Thoracic aorta (tissue), 2 donors: ENCODE measurements around the gene PRR36. TPM values are rescaled to one million over a fixed set of nuclear protein-coding genes. Genes with fewer than 3 reads are reported as not detected.

ENCODE experiments used
- ATAC-seq: fragments of 150-250 bp; one replicate; pipeline ENCODE4 v1.8.0; 2017; ENCODE audit warnings: low read depth; ENCODE audit not compliant: insufficient number of reproducible peaks, low FRiP score
- DNase-seq: peaks from one replicate; pipeline ENCODE4 v3.0.0-alpha.2; 2020; ENCODE audit warnings: low spot score
- H3K27ac ChIP-seq, 2 donors: fragments of 200-600 bp; sonication (generic); 1 replicate in 1 of 2; 2 replicates in 1 of 2; pipeline ENCODE4 v1.5.1; 2016; ENCODE audit warnings: mild to moderate bottlenecking in 2 of 2, moderate library complexity in 2 of 2
- H3K27me3 ChIP-seq: fragments of 200-600 bp; sonication (generic); replicated peaks from 2 replicates; pipeline ENCODE4 v1.6.0; 2016; ENCODE audit warnings: mild to moderate bottlenecking; ENCODE audit not compliant: insufficient read depth
- H3K36me3 ChIP-seq: fragments of 200-600 bp; sonication (generic); one replicate; pipeline ENCODE4 v1.5.1; 2016
- H3K4me1 ChIP-seq, 2 donors: fragments of 200-600 bp; sonication (generic); 1 replicate in 1 of 2; 2 replicates in 1 of 2; pipeline versions ENCODE4 v1.5.1 to v1.6.0; 2016; ENCODE audit warnings: low read depth in 2 of 2, mild to moderate bottlenecking in 1 of 2; ENCODE audit not compliant: control insufficient read depth in 1 of 2
- H3K4me3 ChIP-seq: fragments of 200-600 bp; sonication (generic); 2 replicates; pipeline ENCODE4 v1.5.1; 2016; ENCODE audit warnings: mild to moderate bottlenecking
- H3K9me3 ChIP-seq: fragments of 200-600 bp; sonication (generic); 2 replicates; pipeline ENCODE4 v1.5.1; 2016
- total RNA-seq, 2 donors: library from RNA; depleted of rRNA; stranded (reverse); fragments of >200 nt; gene quantifications; one replicate each; pipeline versions ENCODE4 v1.1.0 to v1.2.3, GENCODE V29; 2016
- TF ChIP-seq, protein P1 (sequence below): fragments of 200-600 bp; sonication (generic); IDR thresholded peaks from one replicate; pipeline ENCODE4 v1.5.1; 2019; ENCODE audit warnings: antibody characterized with exemption

Gene PRR36
- total RNA-seq, 2 donors from 2014 or later = not detected

- DNase-seq (no peak), ATAC-seq (no peak)
- H3K36me3 ChIP-seq = no peaks in the 10 kb centered on the region
- no peak overlapping the region for H3K4me3 ChIP-seq
- TF ChIP-seq, protein P1, sequence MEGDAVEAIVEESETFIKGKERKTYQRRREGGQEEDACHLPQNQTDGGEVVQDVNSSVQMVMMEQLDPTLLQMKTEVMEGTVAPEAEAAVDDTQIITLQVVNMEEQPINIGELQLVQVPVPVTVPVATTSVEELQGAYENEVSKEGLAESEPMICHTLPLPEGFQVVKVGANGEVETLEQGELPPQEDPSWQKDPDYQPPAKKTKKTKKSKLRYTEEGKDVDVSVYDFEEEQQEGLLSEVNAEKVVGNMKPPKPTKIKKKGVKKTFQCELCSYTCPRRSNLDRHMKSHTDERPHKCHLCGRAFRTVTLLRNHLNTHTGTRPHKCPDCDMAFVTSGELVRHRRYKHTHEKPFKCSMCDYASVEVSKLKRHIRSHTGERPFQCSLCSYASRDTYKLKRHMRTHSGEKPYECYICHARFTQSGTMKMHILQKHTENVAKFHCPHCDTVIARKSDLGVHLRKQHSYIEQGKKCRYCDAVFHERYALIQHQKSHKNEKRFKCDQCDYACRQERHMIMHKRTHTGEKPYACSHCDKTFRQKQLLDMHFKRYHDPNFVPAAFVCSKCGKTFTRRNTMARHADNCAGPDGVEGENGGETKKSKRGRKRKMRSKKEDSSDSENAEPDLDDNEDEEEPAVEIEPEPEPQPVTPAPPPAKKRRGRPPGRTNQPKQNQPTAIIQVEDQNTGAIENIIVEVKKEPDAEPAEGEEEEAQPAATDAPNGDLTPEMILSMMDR = no peak
- no peak overlapping the region for H3K27ac ChIP-seq
- H3K27me3 ChIP-seq = no peaks in the 10 kb centered on the region
- peaks cover 0 to 2% of the 10 kb centered on the region in 2 donors for H3K4me1 ChIP-seq
- H3K9me3 ChIP-seq = no peaks in the 10 kb centered on the region
These were observed 50.4 kb downstream of the PRR36 start for GRCh38 chr19:7823686-7824301.

GRCh38 chr19:7822910-7823515, 51.2 kb downstream of the PRR36 start:
- Histone ChIP-seq H3K36me3 (no peaks in the 10 kb centered on the region), H3K27ac (no peak overlapping the region), H3K4me1 (no peaks in the 10 kb centered on the region), H3K4me3 (no peak overlapping the region), H3K9me3 (no peaks in the 10 kb centered on the region), H3K27me3 (no peaks in the 10 kb centered on the region)
- TF ChIP-seq, protein P1 = no peak
- DNase-seq (no peak), ATAC-seq (no peak)

DNA sequence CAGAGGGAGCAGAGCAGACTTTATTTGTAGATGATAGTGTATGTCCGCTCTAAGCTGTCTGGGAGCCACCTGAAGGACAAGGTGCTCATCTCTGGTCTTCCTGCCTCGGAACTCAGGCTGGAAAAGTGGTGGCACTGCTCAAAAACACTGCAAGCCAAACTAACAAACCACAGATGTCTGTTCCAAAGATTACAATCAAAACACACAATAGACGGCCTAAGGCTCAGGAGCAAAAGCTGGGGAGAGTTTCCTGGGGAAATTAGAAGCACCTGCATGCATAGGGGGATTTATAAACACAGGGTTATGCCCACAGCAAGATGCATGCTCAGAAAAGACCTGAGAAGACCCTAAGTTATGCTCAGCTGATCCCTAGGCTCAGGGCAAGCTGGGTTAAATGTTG, 53.6 kb downstream of the PRR36 start:
- Histone ChIP-seq H3K4me3 (no peak overlapping the region), H3K4me1 (no peaks in the 10 kb centered on the region), H3K9me3 (peaks cover 3% of the 10 kb centered on the region), H3K27me3 (no peaks in the 10 kb centered on the region), H3K27ac (no peak overlapping the region), H3K36me3 (no peaks in the 10 kb centered on the region)
- TF ChIP-seq, protein P1 = no peak
- ATAC-seq (no peak), DNase-seq (no peak)

GRCh38 chr19:7819337-7819736, 54.9 kb downstream of the PRR36 start:
- DNase-seq (no peak), ATAC-seq (no peak)
- Histone ChIP-seq H3K4me1 (no peaks in the 10 kb centered on the region), H3K4me3 (no peak overlapping the region), H3K27ac (no peak overlapping the region), H3K36me3 (no peaks in the 10 kb centered on the region), H3K9me3 (peaks cover 3% of the 10 kb centered on the region), H3K27me3 (no peaks in the 10 kb centered on the region)
- TF ChIP-seq, protein P1 = no peak

- Histone ChIP-seq H3K27me3 (no peaks in the 10 kb centered on the region), H3K27ac (no peak overlapping the region), H3K36me3 (no peaks in the 10 kb centered on the region), H3K4me3 (no peak overlapping the region), H3K9me3 (peaks cover 3% of the 10 kb centered on the region), H3K4me1 (no peaks in the 10 kb centered on the region)
- ATAC-seq (no peak), DNase-seq (no peak)
- TF ChIP-seq, protein P1 = no peak
These were observed 55.4 kb downstream of the PRR36 start for GRCh38 chr19:7818806-7819205.

Other genes with a start within 250 kb of the PRR36 start
- gene XAB2, start 244.8 kb downstream of the PRR36 start, total RNA-seq = 10 to 100 TPM; 34.1 to 40.6 TPM
- gene PET100, start 244.6 kb downstream of the PRR36 start, total RNA-seq = 10 to 100 TPM in 1 of 2 donors, 1 to 10 TPM in 1; 4.5 to 11.9 TPM
- not detected for gene PCP2, start 240.7 kb downstream of the PRR36 start, total RNA-seq
- 10 to 100 TPM; 20.2 to 23.4 TPM for gene STXBP2, start 237.3 kb downstream of the PRR36 start, total RNA-seq
- not detected for gene RETN, start 205.3 kb downstream of the PRR36 start, total RNA-seq
- under 1 TPM in 1 of 2 donors, not detected in 1; 0.92 TPM for gene MCEMP1, start 197.3 kb downstream of the PRR36 start, total RNA-seq
- gene TRAPPC5, start 193.6 kb downstream of the PRR36 start, total RNA-seq = 10 to 100 TPM; 69.8 to 70.0 TPM
- 1 to 10 TPM; 1.4 to 1.5 TPM for gene FCER2, start 172.3 kb downstream of the PRR36 start, total RNA-seq
- 1 to 10 TPM in 1 of 2 donors, under 1 TPM in 1; 0.49 to 6.2 TPM for gene CLEC4G, start 142.3 kb downstream of the PRR36 start, total RNA-seq
- 10 to 100 TPM in 1 of 2 donors, 1 to 10 TPM in 1; 6.8 to 14.2 TPM for gene CD209, start 126.9 kb downstream of the PRR36 start, total RNA-seq
- not detected for gene CLEC4M, start 111.1 kb downstream of the PRR36 start, total RNA-seq
- gene EVI5L, start 44.2 kb downstream of the PRR36 start, total RNA-seq = 10 to 100 TPM; 12.1 to 16.8 TPM
- gene LRRC8E, start 14.1 kb upstream of the PRR36 start, total RNA-seq = under 1 TPM in 1 of 2 donors, not detected in 1; 0.14 TPM
- gene MAP2K7, start 29.5 kb upstream of the PRR36 start, total RNA-seq = 10 to 100 TPM; 15.2 to 16.9 TPM
- not detected for gene TGFBR3L, start 40.4 kb upstream of the PRR36 start, total RNA-seq
- 10 to 100 TPM; 13.3 to 26.1 TPM for gene SNAPC2, start 45.9 kb upstream of the PRR36 start, total RNA-seq
- gene CTXN1, start 51.7 kb upstream of the PRR36 start, total RNA-seq = under 1 TPM in 1 of 2 donors, not detected in 1; 0.54 TPM
- gene TIMM44, start 69.3 kb upstream of the PRR36 start, total RNA-seq = 10 to 100 TPM; 51.2 to 77.6 TPM
- gene ELAVL1, start 131.3 kb upstream of the PRR36 start, total RNA-seq = 10 to 100 TPM; 33.6 to 39.2 TPM
- not detected for gene CCL25, start 178.4 kb upstream of the PRR36 start, total RNA-seq